Adrenal gland (tissue), 5 donors: Measurements from ENCODE around the gene SRSF10.

Experiments
- CTCF ChIP-seq, 6 experiments: fragments of 450-650 bp in 4 of 6; fragments of 200-600 bp in 2 of 6; sonication (generic) in 1 of 6; IDR thresholded peaks; 1 replicate in 5 of 6; 2 replicates in 1 of 6; pipeline versions ENCODE4 v1.5.1 to v1.8.0; 2016 to 2021; ENCODE audit warnings: antibody characterized with exemption in 6 of 6, mild to moderate bottlenecking in 2 of 6, moderate library complexity in 1 of 6
- POLR2A ChIP-seq, 2 donors: fragments of 450-650 bp; IDR thresholded peaks; one replicate each; pipeline ENCODE4 v1.6.1; 2017; ENCODE audit warnings: antibody characterized with exemption in 2 of 2, mild to moderate bottlenecking in 2 of 2, moderate library complexity in 1 of 2
- donor health status: DM: no; HTN: no; CAD: no.

GRCh38 chr1:23995431-23995837 lies 15.3 kb upstream of the SRSF10 start:
- no peak for TF ChIP-seq POLR2A (IDR thresholded peaks at IDR 0.05)
- TF ChIP-seq CTCF (IDR thresholded peaks at IDR 0.05), result no peak
